NCI-H526 treated with DMSO at 0.1 percent for 48 hours (cell line): Measurements from ENCODE around the gene EXPH5.
"Not testable (repeated sequence)": the region's sequence is repeated elsewhere in the genome, so short reads cannot be mapped to it uniquely, and the experiment has no call there.

Experiments used
- DNase-seq: peaks from one replicate; lab custom pipeline; 2025; lab: John Stamatoyannopoulos, UW

The EXPH5 gene, protein sequence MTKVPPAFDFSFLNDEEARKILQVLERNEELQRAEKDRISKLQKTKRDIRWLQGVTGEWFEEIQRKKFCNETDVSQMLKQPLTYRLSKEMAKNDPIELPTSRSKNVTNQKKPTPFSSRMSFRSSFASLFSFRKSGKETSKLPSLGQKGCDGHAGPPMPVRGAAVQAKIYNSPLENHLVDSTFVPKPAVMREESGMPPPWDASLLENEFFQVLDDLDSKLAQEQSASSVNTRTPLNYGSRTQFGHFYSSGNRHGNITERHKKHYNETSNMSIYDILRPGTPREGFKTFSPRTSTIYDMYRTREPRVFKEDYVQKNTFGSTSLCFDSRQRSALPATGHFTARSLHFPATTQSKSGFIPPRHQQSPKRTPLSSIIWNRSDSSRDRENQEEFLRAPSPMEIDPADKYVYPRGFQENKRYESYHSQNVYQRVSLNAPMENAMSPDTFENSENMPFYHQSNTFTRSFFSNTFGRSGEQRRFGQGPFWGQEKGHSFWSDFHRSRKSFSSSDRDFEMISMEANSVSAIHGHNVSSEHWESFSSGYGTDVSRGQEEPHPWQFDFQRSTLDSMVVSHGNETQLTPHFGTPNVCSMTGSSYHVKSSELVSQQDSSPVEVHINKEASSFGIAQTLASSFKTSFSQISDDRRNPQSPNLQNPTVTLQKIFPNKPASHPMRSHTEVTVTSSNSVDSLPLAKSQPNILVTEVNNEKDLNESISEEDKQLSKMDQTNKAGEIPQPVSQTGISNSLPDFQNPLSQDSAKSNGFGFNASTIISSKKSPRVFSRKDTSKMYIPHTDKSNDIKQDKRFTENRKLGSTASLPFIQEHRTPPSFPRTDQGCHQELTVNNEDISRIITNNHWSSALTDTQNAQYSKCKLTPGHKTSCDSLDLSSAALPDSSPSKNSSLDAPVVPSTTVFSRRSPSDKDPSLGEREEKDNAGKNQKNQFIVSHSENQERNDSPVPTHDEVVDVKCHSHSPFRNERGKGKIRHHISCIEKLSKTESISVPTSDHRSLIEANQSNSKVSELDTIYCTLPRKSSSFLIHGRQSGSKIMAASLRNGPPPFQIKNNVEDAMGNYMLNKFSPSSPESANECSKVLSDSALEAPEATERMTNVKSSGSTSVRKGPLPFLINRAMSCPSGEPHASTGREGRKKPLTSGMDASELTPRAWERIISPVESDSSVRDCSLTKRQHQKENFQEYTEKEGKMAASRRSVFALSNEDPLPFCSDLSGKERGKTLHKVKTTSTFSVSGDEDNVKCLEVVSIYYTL (N-terminal part only)

GRCh38 chr11:108593214-108593922 is at the start of gene EXPH5:
TSS of gene EXPH5 (minus strand) at chr11:108593768. CDS start at chr11:108593536, 232 bp downstream.
- peak; percentile 100 for DNase-seq

DNA sequence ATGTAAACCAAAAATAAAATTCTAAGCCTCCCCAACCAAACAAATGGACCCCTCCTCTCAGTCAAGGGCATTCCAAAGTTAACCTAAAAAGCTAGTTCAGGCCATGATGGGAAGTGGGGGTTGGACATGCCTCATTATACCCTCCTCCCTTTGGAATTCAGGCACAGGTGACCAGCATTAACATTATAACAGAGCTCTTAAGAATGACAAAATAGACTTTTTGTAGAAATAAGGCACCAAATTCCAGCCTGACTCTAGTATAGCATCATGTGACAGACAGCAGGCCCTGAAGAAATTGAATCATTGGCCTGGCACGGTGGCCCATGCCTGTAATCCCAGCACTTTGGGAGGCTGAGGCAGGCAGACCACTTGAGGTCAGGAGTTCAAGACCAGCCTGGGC is 48.2 kb upstream of the EXPH5 start:
- not testable (repeated sequence) for DNase-seq

DNA sequence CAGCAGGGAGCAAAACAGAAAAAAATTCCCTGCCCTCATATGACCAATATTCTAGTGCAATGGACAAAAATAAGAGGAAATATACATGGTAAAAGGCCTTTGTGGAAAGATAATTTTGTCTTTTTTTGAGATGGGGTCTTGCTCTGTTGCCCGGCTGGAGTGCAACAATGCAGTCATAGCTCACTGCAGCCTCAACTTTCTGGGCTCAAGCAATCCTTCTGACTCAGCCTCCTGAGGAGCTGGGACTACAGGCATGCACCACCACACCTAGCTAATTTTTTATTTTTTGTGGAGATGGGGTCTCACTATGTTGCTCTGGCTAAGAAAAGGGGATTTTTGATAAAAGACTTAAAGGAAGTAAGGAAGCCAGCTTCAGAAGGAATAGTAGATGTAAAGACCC is 45.6 kb upstream of the EXPH5 start:
- no peak for DNase-seq

DNA sequence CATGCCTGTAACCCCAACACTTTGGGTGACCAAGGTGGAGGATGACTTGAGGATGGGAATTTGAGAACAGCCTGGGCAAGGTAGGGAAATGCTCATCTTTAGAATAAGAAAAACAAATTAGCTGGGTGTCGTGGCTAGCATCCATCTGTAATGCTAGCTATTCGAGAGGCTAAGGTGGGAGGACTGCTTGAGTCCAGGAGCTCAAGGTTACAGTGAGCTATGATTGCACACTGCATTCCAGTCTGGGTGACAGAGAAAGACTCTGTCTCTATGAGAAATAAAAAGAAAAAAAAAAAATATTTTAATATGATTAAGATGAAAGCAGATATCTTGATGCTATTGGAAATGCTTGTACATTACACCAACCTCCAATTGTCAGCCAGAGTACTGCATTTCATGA is 42.7 kb upstream of the EXPH5 start:
- DNase-seq = no peak

- no peak for DNase-seq
Observed at GRCh38 chr11:108635106-108635505, 41.5 kb upstream of the EXPH5 start.

- DNase-seq = no peak
Observed at GRCh38 chr11:108632041-108632704, 38.6 kb upstream of the EXPH5 start.

- DNase-seq = no peak
Observed at GRCh38 chr11:108629274-108629673, 35.7 kb upstream of the EXPH5 start.

GRCh38 chr11:108628812-108629211 is 35.2 kb upstream of the EXPH5 start:
- no peak for DNase-seq

DNA sequence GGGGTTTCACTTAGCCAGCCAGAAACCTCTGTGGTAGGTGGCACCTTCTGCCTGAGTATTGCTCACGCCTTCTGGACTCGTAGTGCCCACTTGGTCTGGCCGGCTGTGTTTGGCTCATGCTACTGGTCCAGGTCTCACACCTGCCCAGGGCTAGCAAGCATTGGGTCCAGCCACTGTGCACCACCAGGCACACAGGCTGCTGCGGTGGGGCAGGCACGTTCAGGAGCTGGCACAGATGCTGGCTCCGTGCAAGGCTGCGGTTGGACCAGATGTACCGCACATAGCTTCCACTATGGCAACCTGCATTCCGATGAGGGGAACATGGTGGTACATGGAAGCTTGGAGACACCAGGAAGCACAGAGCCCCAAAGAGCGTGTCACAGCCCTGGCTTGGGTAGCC is 34.8 kb upstream of the EXPH5 start:
- no peak for DNase-seq

DNA sequence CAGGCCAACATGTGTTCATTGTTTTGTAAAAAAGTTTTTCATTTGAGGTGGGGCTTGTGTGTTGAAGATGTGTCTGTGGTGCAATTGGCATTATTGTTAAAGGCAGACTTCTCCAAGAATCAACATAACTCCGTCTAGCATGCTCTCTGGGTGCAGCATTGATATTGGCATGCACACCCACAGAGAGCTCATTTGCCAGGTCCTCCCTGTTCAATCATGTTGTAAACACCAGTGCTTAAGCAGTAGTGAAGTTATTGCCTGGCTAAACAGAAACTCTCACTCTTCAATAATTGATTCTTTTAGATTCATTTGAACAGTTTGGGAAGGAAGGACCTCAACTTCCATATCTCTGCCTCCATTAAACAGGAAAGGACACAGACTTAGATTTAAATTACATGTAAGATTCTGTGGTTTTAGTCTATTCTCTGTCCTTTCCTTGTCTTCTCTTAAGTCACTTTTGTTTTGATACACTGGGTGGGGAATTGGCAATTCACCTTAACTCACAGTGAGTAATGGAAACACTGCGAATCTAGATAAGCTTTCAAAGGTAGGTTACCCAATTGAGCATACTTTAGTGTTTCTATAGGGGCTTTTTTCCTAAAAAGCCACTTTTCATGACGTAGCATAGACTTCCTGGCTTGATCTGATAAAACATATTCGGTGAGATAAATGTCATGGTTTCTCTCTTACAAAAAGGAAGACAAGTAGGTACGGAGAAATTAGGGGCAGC is 30.8 kb upstream of the EXPH5 start:
- no peak for DNase-seq

DNA sequence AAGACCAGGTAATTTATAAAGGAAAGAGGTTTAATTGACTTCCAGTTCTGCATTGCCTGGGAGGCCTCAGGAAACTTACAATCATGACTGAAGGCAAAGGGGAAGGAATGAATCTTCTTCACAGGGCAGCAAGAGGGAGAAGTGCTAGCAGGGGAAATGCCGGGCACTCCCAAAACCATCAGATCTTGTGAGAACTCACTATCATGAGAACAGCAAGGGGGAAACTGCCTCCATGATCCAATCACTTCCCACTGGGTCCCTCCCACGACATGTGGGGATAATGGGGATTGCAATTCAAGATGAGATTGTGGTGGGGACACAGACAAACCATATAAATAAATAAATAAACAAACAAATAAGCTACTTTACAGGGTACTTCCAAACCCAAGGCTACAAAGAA is 28.8 kb upstream of the EXPH5 start:
- no peak for DNase-seq

DNA sequence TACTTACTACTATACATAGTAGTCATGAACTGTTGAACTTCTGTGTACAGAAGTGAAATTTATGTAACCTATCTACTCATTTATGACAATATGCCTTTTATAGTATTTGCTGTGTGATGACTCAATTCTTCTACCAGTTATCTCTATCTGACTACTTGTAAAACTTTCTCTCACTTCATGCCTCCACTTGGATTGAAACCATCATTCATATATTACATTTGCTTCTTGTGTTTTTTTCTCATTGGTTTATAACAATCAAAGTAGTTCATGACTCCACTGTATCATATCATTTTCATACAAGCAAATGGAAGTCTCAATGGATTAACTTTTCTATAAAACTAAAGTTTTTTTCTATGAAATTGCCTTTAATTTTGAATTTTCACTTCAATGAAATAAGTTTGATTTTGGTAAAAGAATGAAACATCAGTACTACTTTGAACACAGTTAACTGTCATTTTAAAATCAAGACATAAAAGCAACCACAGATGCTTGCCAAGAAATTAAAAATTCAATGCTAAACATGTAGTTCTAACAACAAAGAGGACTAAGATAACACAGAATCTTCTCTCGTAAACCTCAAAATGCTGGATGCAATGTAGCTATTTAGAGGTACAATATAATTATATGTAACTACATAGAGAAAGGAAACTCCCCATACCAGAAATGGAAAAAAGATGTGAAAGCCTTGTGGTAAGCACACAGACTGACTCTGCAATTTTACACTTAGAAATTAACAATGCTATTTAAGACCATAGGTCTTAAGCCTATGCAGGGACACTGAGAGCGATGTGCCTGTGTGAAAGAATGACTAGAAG is 27.6 kb upstream of the EXPH5 start:
- no peak for DNase-seq

DNA sequence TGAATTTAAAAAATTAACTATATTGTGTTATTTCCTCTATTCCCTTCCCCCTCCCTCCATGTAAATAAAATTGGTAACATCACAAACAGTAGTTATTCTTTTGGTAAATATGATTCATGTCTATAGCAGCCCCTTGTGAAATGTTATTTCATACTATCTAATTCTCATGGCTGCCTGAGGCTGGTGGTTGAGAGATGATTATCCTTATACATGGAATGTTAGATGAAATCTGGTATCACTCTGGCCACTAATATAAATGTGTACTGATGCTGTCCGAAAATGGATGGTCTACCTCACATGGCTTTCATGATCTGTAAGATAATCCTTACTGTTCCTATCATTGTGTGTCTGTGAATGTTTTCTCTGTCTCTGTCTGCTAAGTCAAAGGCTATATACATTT is 25.0 kb upstream of the EXPH5 start:
- DNase-seq = no peak

- no peak for DNase-seq
Observed at GRCh38 chr11:108617055-108617454, 23.5 kb upstream of the EXPH5 start.

DNA sequence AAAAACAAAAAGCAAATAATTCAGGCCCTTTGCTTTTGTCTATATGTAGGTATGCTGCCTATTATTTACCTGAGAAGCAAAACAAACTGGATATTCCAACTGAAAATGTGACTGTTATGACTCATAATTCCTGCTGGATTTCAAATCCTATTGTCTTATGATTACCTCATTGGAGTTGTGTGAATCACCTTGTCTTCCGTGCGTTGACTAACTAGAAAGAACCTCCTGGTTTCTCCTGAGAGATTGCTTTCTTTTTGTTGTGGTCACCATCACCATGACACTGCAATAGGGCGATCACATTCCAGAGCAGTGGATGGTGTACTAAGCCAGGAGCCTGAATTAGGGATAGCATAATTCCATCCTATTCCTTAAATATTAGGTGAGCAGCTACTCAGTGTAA is 23.0 kb upstream of the EXPH5 start:
- no peak for DNase-seq

- DNase-seq = no peak
Observed at GRCh38 chr11:108614086-108614485, 20.5 kb upstream of the EXPH5 start.

- no peak for DNase-seq
Observed at GRCh38 chr11:108609682-108610081, 16.1 kb upstream of the EXPH5 start.

- no peak for DNase-seq
Observed at GRCh38 chr11:108608548-108608947, 15.0 kb upstream of the EXPH5 start.

GRCh38 chr11:108606495-108607160 is 13.1 kb upstream of the EXPH5 start:
- no peak for DNase-seq
